Measurements from ENCODE around the gene KCNQ2.

GRCh38 chr20:63399596-63400375, 72.7 kb downstream of the KCNQ2 start:
- no peak for TF ChIP-seq GABPA (IDR thresholded peaks at IDR 0.05; ENCODE audit: low read depth)
- no peak for TF ChIP-seq CTCF (IDR thresholded peaks at IDR 0.05 in 2 of 3, conservative IDR thresholded peaks at IDR 0.05 in 1 of 3; ENCODE audit: control insufficient read depth in 2 of 3, extremely low read depth in 1 of 3, insufficient read depth in 1 of 3, low read depth in 3 of 3, low read length in 3 of 3)
- no peak for TF ChIP-seq CHD2 (IDR thresholded peaks at IDR 0.05; ENCODE audit: borderline replicate concordance, low read depth, low read length)
- TF ChIP-seq RAD21 (IDR thresholded peaks at IDR 0.05; ENCODE audit: insufficient read depth, low read depth, low read length) = no peak
- no peak for TF ChIP-seq SUZ12 (IDR thresholded peaks at IDR 0.05; ENCODE audit: unreplicated experiment)
- TF ChIP-seq ETV6 (conservative IDR thresholded peaks at IDR 0.05 in 1 of 2, IDR thresholded peaks at IDR 0.05 in 1 of 2; ENCODE audit: borderline replicate concordance in 1 of 2, low read depth in 1 of 2) = no peak
- no peak for TF ChIP-seq TBL1XR1 (IDR thresholded peaks at IDR 0.05; ENCODE audit: low read depth, low read length)
- TF ChIP-seq, protein P1, sequence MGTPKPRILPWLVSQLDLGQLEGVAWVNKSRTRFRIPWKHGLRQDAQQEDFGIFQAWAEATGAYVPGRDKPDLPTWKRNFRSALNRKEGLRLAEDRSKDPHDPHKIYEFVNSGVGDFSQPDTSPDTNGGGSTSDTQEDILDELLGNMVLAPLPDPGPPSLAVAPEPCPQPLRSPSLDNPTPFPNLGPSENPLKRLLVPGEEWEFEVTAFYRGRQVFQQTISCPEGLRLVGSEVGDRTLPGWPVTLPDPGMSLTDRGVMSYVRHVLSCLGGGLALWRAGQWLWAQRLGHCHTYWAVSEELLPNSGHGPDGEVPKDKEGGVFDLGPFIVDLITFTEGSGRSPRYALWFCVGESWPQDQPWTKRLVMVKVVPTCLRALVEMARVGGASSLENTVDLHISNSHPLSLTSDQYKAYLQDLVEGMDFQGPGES (IDR thresholded peaks at IDR 0.05) = no peak
- TF ChIP-seq YY1 (IDR thresholded peaks at IDR 0.05; ENCODE audit: low read depth, low read length) = no peak
- no peak for TF ChIP-seq KDM1A (IDR thresholded peaks at IDR 0.05; ENCODE audit: borderline replicate concordance)
- TF ChIP-seq, protein P2, sequence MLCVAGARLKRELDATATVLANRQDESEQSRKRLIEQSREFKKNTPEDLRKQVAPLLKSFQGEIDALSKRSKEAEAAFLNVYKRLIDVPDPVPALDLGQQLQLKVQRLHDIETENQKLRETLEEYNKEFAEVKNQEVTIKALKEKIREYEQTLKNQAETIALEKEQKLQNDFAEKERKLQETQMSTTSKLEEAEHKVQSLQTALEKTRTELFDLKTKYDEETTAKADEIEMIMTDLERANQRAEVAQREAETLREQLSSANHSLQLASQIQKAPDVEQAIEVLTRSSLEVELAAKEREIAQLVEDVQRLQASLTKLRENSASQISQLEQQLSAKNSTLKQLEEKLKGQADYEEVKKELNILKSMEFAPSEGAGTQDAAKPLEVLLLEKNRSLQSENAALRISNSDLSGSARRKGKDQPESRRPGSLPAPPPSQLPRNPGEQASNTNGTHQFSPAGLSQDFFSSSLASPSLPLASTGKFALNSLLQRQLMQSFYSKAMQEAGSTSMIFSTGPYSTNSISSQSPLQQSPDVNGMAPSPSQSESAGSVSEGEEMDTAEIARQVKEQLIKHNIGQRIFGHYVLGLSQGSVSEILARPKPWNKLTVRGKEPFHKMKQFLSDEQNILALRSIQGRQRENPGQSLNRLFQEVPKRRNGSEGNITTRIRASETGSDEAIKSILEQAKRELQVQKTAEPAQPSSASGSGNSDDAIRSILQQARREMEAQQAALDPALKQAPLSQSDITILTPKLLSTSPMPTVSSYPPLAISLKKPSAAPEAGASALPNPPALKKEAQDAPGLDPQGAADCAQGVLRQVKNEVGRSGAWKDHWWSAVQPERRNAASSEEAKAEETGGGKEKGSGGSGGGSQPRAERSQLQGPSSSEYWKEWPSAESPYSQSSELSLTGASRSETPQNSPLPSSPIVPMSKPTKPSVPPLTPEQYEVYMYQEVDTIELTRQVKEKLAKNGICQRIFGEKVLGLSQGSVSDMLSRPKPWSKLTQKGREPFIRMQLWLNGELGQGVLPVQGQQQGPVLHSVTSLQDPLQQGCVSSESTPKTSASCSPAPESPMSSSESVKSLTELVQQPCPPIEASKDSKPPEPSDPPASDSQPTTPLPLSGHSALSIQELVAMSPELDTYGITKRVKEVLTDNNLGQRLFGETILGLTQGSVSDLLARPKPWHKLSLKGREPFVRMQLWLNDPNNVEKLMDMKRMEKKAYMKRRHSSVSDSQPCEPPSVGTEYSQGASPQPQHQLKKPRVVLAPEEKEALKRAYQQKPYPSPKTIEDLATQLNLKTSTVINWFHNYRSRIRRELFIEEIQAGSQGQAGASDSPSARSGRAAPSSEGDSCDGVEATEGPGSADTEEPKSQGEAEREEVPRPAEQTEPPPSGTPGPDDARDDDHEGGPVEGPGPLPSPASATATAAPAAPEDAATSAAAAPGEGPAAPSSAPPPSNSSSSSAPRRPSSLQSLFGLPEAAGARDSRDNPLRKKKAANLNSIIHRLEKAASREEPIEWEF (IDR thresholded peaks at IDR 0.05; ENCODE audit: insufficient replicate concordance, low read depth, low read length) = no peak
- TF ChIP-seq FOXM1 (IDR thresholded peaks at IDR 0.05; ENCODE audit: low read depth, low read length) = no peak
- TF ChIP-seq EZH2 (IDR thresholded peaks at IDR 0.05; ENCODE audit: borderline replicate concordance, control insufficient read depth, low read depth, low read length) = no peak
- TF ChIP-seq HDAC6 (IDR thresholded peaks at IDR 0.05; ENCODE audit: unreplicated experiment) = no peak
